Subcutaneous abdominal adipose tissue (tissue), 5 donors: ENCODE measurements around the gene FAM9C.
"Not testable (repeated sequence)": the region's sequence is repeated elsewhere in the genome, so short reads cannot be mapped to it uniquely, and the experiment has no call there.

Source experiments
- H3K27ac ChIP-seq: one replicate; pipeline ENCODE4 v1.7.0; 2013; ENCODE audit warnings: low read depth, mild to moderate bottlenecking, inconsistent platforms, low read length, moderate library complexity
- H3K27me3 ChIP-seq, 5 donors: one replicate each; pipeline ENCODE4 v1.7.0; 2013; ENCODE audit warnings: low read length in 5 of 5, inconsistent platforms in 1 of 5; ENCODE audit not compliant: control insufficient read depth in 5 of 5, insufficient read depth in 4 of 5
- H3K36me3 ChIP-seq, 5 donors: one replicate each; pipeline ENCODE4 v1.7.0; 2013; ENCODE audit warnings: low read length in 5 of 5; ENCODE audit not compliant: control insufficient read depth in 5 of 5, insufficient read depth in 5 of 5
- H3K4me1 ChIP-seq, 5 donors: one replicate each; pipeline ENCODE4 v1.7.0; 2013; ENCODE audit warnings: low read length in 5 of 5, mild to moderate bottlenecking in 3 of 5, moderate library complexity in 1 of 5; ENCODE audit not compliant: control insufficient read depth in 5 of 5, insufficient read depth in 5 of 5
- H3K4me3 ChIP-seq, 5 donors: one replicate each; pipeline ENCODE4 v1.7.0; 2013; ENCODE audit warnings: low read length in 5 of 5, low read depth in 1 of 5
- H3K9ac ChIP-seq, 5 donors: one replicate each; pipeline ENCODE4 v1.7.0; 2013; ENCODE audit warnings: low read length in 5 of 5, mild to moderate bottlenecking in 4 of 5, moderate library complexity in 3 of 5
- H3K9me3 ChIP-seq, 5 donors: one replicate each; pipeline ENCODE4 v1.7.0; 2013; ENCODE audit warnings: low read length in 5 of 5; ENCODE audit not compliant: control insufficient read depth in 5 of 5
- donor health status: healthy.
- donor health status: healthy.
- donor health status: healthy.
- donor health status: healthy.
- donor health status: healthy.

FAM9C gene

GRCh38 chrX:13024986-13025385 lies 19.4 kb downstream of the FAM9C start:
- H3K27ac ChIP-seq = no peak overlapping the region
- H3K9me3 ChIP-seq = no peaks in the 10 kb centered on the region
- no peak overlapping the region for H3K9ac ChIP-seq
- no peak overlapping the region for H3K4me3 ChIP-seq
- no peaks in the 10 kb centered on the region for H3K36me3 ChIP-seq
- H3K4me1 ChIP-seq = peaks cover 4 to 29% (median 13%) of the 10 kb centered on the region in 5 donors
- H3K27me3 ChIP-seq = peaks cover 0 to 7% (median 5%) of the 10 kb centered on the region in 5 donors

DNA sequence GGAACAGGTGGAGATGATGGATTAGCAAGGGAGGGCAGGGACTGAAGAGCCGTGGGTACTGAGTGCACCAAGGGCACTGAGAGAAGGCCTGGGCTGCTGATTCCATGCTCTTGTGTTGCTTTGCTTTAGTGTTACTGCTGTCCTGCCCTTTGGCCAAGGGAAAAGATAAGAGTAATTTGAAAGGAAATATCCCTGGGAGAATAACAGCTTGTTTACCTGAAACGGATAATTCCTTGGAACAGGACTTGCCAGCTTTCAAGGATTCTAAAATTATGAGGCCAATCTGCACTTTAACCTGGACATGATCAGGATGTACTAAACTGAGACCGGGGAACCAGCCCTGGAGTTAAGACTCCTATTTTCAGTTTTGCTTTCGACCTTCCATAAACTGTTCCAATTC lies 20.4 kb downstream of the FAM9C start:
- no peak overlapping the region for H3K9ac ChIP-seq
- peaks cover under 1 to 19% (median 3%) of the 10 kb centered on the region in 5 donors for H3K4me1 ChIP-seq
- no peaks in the 10 kb centered on the region for H3K9me3 ChIP-seq
- H3K4me3 ChIP-seq = no peak overlapping the region
- H3K27ac ChIP-seq = no peak overlapping the region
- H3K36me3 ChIP-seq = no peaks in the 10 kb centered on the region
- peaks cover 0 to 7% (median 5%) of the 10 kb centered on the region in 5 donors for H3K27me3 ChIP-seq

DNA sequence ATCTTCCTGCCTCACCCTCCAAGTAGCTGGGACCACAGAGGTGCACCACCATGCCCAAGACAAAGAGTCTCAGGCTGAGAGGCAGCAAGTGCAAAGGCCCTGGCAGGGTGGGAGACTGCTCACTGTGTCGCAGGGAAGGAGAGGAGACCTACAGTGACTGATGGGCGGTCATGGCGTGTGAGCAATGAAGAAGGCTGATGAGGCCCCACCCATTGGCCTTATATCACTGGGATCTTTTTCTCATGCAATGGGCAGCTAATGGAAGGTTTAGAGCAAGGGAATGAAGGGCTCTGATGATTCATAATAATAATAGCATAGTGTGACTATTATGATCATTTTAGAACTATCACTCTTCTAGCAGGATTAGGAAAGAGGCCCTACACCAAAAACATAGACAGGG lies 20.9 kb downstream of the FAM9C start:
- Histone ChIP-seq H3K27me3 (peaks cover 0 to 7% (median 3%) of the 10 kb centered on the region in 5 donors), H3K9me3 (no peaks in the 10 kb centered on the region), H3K4me3 (no peak overlapping the region), H3K4me1 (peaks cover 0 to 15% (median 0%) of the 10 kb centered on the region in 5 donors), H3K9ac (no peak overlapping the region), H3K27ac (no peak overlapping the region), H3K36me3 (no peaks in the 10 kb centered on the region)

DNA sequence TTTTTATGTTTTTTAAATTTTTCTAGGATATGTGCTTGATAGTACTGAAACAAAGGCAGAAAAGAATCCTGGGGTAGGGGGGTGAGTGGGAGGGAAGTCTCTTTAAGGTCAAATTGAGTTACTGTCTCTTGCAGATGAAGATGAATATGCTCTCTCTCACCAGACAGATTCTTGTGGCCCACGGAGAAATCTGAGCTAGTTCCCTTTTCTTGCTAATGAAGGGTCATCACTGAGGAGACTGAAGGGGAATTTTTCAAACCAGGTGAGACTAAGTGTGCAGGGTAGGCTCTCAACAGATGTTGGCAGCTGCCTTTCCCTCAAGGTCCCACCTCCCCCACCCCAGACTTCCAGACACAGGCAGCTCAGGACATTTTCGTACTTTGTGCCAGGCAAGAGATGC lies 21.5 kb downstream of the FAM9C start:
- no peak overlapping the region for H3K27ac ChIP-seq
- H3K4me3 ChIP-seq = no peak overlapping the region
- peaks cover 0 to 14% (median 0%) of the 10 kb centered on the region in 5 donors for H3K4me1 ChIP-seq
- H3K27me3 ChIP-seq = peaks cover 0 to 7% (median 3%) of the 10 kb centered on the region in 5 donors
- no peak overlapping the region for H3K9ac ChIP-seq
- no peaks in the 10 kb centered on the region for H3K9me3 ChIP-seq
- H3K36me3 ChIP-seq = no peaks in the 10 kb centered on the region

- not testable (repeated sequence) for H3K27me3 ChIP-seq, H3K9me3 ChIP-seq, H3K4me3 ChIP-seq, H3K27ac ChIP-seq, H3K9ac ChIP-seq, H3K36me3 ChIP-seq
- peaks cover 0 to 26% (median 14%) of the 10 kb centered on the region in 5 donors for H3K4me1 ChIP-seq
Observed at GRCh38 chrX:13016731-13017130, 27.7 kb downstream of the FAM9C start.

DNA sequence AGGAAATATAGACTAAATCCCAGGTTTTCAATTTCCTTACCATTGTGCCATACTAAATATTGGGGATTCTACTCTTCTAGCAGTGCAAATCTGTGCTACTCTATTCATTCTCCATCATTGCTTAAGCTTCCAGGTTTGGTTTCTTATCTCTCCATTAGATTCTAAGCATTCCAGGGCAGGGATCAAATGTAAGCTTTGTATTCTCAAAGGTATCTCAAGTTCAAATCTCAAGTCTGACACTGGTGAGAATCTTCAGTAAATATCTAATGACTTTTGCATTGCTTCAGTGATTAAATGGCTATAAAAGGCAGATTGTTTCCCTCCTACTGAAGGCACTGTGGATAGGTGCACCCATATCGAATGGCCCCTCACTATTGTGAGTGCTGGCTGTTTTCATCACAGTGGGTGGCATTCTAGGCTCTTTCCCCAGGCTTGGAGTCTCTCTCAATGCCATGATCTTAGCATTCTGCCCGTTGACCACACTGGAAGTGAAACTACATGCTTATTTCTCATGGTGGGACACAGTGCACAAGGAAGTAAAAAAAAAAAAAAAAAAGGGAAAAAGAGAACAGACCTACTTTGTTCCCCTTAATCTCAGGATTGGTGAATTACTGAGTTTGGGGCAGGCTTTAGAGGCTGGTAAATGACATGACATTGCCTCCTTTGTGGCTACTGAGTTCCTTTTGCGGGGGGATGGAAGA lies 28.7 kb downstream of the FAM9C start:
- no peaks in the 10 kb centered on the region for H3K9me3 ChIP-seq
- H3K36me3 ChIP-seq = no peaks in the 10 kb centered on the region
- H3K27me3 ChIP-seq = peaks cover 0 to 2% (median 0%) of the 10 kb centered on the region in 5 donors
- peaks cover 0 to 26% (median 14%) of the 10 kb centered on the region in 5 donors for H3K4me1 ChIP-seq
- H3K27ac ChIP-seq = no peak overlapping the region
- no peak overlapping the region for H3K9ac ChIP-seq
- H3K4me3 ChIP-seq = no peak overlapping the region

- no peak overlapping the region for H3K9ac ChIP-seq
Observed at GRCh38 chrX:13014111-13015096, 30.0 kb downstream of the FAM9C start.

DNA sequence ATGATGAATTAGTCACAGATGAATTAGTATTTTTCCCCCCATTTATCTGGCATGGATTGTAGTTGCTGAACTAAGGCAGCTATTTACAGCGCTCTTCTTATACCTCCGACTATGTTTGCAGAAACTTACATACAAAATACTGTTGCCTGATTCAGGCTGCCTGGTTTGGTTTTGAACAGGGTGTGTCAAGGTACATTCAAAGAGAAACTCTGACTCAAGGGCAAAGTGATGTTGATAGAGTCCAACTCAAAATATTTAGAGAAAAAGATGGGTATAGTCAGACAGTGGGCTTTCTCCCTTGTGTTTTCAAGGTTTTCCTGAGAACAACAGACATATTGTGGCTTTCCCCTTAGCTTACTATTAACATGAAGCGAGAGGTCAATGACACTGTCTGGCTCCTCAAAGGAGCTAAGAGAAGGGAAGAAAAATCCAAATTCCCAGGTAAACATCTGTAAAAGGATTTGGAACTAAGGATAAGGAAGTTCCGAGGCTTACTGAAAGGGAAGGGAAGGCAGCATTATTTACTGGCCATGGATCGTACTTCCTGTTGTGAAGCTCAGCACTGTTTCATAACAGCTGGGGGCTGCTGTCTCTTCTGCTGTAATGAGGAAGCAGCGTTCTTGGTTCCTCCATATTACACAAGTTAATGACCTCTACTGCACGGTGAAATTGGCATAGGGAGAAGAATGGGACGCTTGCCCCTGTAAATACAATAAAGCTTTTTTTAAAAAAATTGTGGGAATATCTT lies 30.9 kb downstream of the FAM9C start:
- Histone ChIP-seq H3K4me3 (peak overlapping the region in 2 of 5 donors; percentile 22 to 37), H3K27ac (peak overlapping the region; percentile 57)

More at GRCh38 chrX:13014111-13015096, 30.0 kb downstream of the FAM9C start:
- Histone ChIP-seq H3K9me3 (no peaks in the 10 kb centered on the region), H3K4me1 (peaks cover 0 to 26% (median 15%) of the 10 kb centered on the region in 5 donors), H3K27me3 (no peaks in the 10 kb centered on the region), H3K4me3 (no peak overlapping the region), H3K36me3 (no peaks in the 10 kb centered on the region), H3K27ac (no peak overlapping the region)

DNA sequence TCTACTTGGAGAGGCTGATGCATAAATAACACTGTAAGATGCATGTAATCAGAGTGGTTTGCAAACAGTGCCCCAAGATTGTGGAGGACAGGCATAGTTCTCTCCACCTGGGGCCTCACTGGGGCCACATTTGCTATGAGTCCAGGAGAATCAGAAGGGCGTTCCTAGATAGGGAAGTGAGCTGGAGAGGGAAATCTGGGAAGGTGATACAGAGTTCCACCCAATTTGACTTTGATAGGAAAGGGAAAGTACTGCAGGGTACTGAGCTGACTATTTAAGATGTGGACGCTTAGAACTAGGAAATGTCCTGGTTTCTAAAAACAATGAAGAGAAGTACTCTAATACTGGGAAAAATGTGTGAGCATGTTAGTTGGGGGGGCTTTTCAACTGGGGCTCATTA lies 33.9 kb downstream of the FAM9C start:
- Histone ChIP-seq H3K27me3 (no peaks in the 10 kb centered on the region), H3K9ac (no peak overlapping the region), H3K27ac (no peak overlapping the region), H3K4me3 (no peak overlapping the region), H3K9me3 (no peaks in the 10 kb centered on the region), H3K36me3 (no peaks in the 10 kb centered on the region), H3K4me1 (peaks cover 2 to 55% (median 41%) of the 10 kb centered on the region in 5 donors)

More for the DNA sequence above, 30.9 kb downstream of the FAM9C start:
- H3K27me3 ChIP-seq = no peaks in the 10 kb centered on the region
- no peaks in the 10 kb centered on the region for H3K36me3 ChIP-seq
- no peak overlapping the region for H3K9ac ChIP-seq
- H3K4me1 ChIP-seq = peaks cover 0 to 30% (median 22%) of the 10 kb centered on the region in 5 donors
- H3K9me3 ChIP-seq = no peaks in the 10 kb centered on the region
